Testis (tissue), 3 donors: ENCODE results near the gene RBM20. TPM values are rescaled to one million over a fixed set of nuclear protein-coding genes. Genes with fewer than 3 reads are reported as not detected.

Experiments
- DNase-seq: peaks from one replicate; pipeline ENCODE4 v3.0.0-alpha.2; 2019
- H3K27ac ChIP-seq, 2 donors: fragments of 200-600 bp; sonication (generic); one replicate each; pipeline ENCODE4 v1.5.1; 2019
- H3K27me3 ChIP-seq: fragments of 200-600 bp; sonication (generic); one replicate; pipeline ENCODE4 v1.5.1; 2019
- H3K36me3 ChIP-seq: fragments of 200-600 bp; sonication (generic); one replicate; pipeline ENCODE4 v1.5.1; 2017; ENCODE audit warnings: low read depth; ENCODE audit errors: missing control alignments
- H3K4me1 ChIP-seq: fragments of 200-600 bp; sonication (generic); one replicate; pipeline ENCODE4 v1.5.1; 2019
- H3K4me3 ChIP-seq, 2 donors: fragments of 200-600 bp; sonication (generic); one replicate each; pipeline ENCODE4 v1.5.1; 2017 to 2019
- H3K9me3 ChIP-seq: fragments of 200-600 bp; sonication (generic); one replicate; pipeline ENCODE4 v1.5.1; 2017
- CTCF ChIP-seq, 3 experiments: fragments of 450-650 bp in 2 of 3; fragments of 200-600 bp in 1 of 3; sonication (generic) in 1 of 3; IDR thresholded peaks; one replicate each; pipeline ENCODE4 v1.5.1; 2016 to 2019; ENCODE audit warnings: antibody characterized with exemption in 3 of 3, mild to moderate bottlenecking in 2 of 3, moderate library complexity in 1 of 3
- POLR2A ChIP-seq: fragments of 450-650 bp; IDR thresholded peaks from one replicate; pipeline ENCODE4 v1.6.1; 2017; ENCODE audit warnings: antibody characterized with exemption, mild to moderate bottlenecking, moderate library complexity
- WGBS, 2 donors: methylation state at CpG; one replicate each; pipeline ENCODE4 v1.1.5; 2018; 5-methylcytosine and 5-hydroxymethylcytosine counted together
- intact Hi-C: fragments of 100-400 bp; cut with DNase I; formaldehyde crosslinking; loops from one replicate; pipeline ENCODE4 v1.15.1; 2023; ENCODE audit warnings: low total_unique reads
- polyA plus RNA-seq: library from polyadenylated mRNA; stranded (reverse); fragments of 350-450 nt; fragmentation: Illumina TruSeq; extraction: RNeasy Lipid Tissue Mini Kit (QIAGEN cat#74804); gene quantifications from one replicate; pipeline ENCODE4 v1.2.3, GENCODE V29; 2014; ENCODE audit warnings: low read depth, low replicate concordance; ENCODE audit not compliant: insufficient read depth
- total RNA-seq, 2 donors: library from RNA; depleted of rRNA; stranded (reverse); fragments of >200 nt; gene quantifications; one replicate each; pipeline ENCODE4 v1.2.3, GENCODE V29; 2016

The RBM20 gene
- total and polyA plus RNA-seq, 3 donors from 2014 or later, result 1.7 to 5.3 (median 3.1) TPM

GRCh38 chr10:110684800-110685446 is 40.8 kb downstream of the RBM20 start:
- no peaks in the 10 kb centered on the region for H3K27me3 ChIP-seq
- no peak for DNase-seq
- intact Hi-C loops, result no loop called here
- H3K4me3 ChIP-seq, result no peak overlapping the region
- no peaks in the 10 kb centered on the region for H3K36me3 ChIP-seq
- no peak overlapping the region for H3K27ac ChIP-seq
- WGBS, 2 donors, result 54 to 75% methylated on average over 22 of the region's 22 CpGs
- H3K4me1 ChIP-seq, result no peaks in the 10 kb centered on the region
- no peaks in the 10 kb centered on the region for H3K9me3 ChIP-seq
- TF ChIP-seq CTCF (IDR thresholded peaks at IDR 0.05) (no peak), POLR2A (no peak)

GRCh38 chr10:110686047-110686446 is 41.9 kb downstream of the RBM20 start:
- no peak for DNase-seq
- WGBS, 2 donors, result 66 to 77% methylated on average over 6 of the region's 6 CpGs
- Histone ChIP-seq H3K4me3 (no peak overlapping the region), H3K9me3 (no peaks in the 10 kb centered on the region), H3K4me1 (no peaks in the 10 kb centered on the region), H3K27me3 (no peaks in the 10 kb centered on the region), H3K27ac (no peak overlapping the region), H3K36me3 (no peaks in the 10 kb centered on the region)
- no peak for TF ChIP-seq CTCF (IDR thresholded peaks at IDR 0.05)
- no peak for TF ChIP-seq POLR2A
- intact Hi-C loops, result no loop called here

GRCh38 chr10:110686949-110687348 is 42.8 kb downstream of the RBM20 start:
- TF ChIP-seq POLR2A (no peak), CTCF (IDR thresholded peaks at IDR 0.05) (no peak)
- H3K27ac ChIP-seq, result no peak overlapping the region

GRCh38 chr10:110687400-110687799 is 43.3 kb downstream of the RBM20 start:
- Histone ChIP-seq H3K27ac (no peak overlapping the region), H3K36me3 (no peaks in the 10 kb centered on the region), H3K27me3 (no peaks in the 10 kb centered on the region), H3K9me3 (no peaks in the 10 kb centered on the region), H3K4me1 (no peaks in the 10 kb centered on the region), H3K4me3 (no peak overlapping the region)
- TF ChIP-seq CTCF (IDR thresholded peaks at IDR 0.05), result no peak
- TF ChIP-seq POLR2A, result no peak
- DNase-seq, result no peak
- intact Hi-C loops, result no loop called here
- WGBS, 2 donors, result 82 to 88% methylated on average over 6 of the region's 6 CpGs

More at GRCh38 chr10:110686949-110687348, 42.8 kb downstream of the RBM20 start:
- Histone ChIP-seq H3K9me3 (no peaks in the 10 kb centered on the region), H3K27me3 (no peaks in the 10 kb centered on the region), H3K36me3 (no peaks in the 10 kb centered on the region), H3K4me1 (no peaks in the 10 kb centered on the region), H3K4me3 (no peak overlapping the region)
- DNase-seq, result no peak
- 88 to 94% methylated on average over 2 of the region's 2 CpGs for WGBS, 2 donors
- intact Hi-C loops, result no loop called here

- DNase-seq, result no peak
- no peaks in the 10 kb centered on the region for H3K4me1 ChIP-seq
- TF ChIP-seq CTCF (IDR thresholded peaks at IDR 0.05) (no peak), POLR2A (no peak)
- H3K27ac ChIP-seq, result no peak overlapping the region
- no peaks in the 10 kb centered on the region for H3K27me3 ChIP-seq
- no peaks in the 10 kb centered on the region for H3K36me3 ChIP-seq
- 94 to 97% methylated on average over 2 of the region's 2 CpGs for WGBS, 2 donors
- intact Hi-C loops, result no loop called here
- no peak overlapping the region for H3K4me3 ChIP-seq
- no peaks in the 10 kb centered on the region for H3K9me3 ChIP-seq
These were observed 47.0 kb downstream of the RBM20 start for GRCh38 chr10:110691139-110691538.
